Breast epithelium (tissue), 4 donors: ENCODE results near the gene ADGRV1. TPM values are rescaled to one million over a fixed set of nuclear protein-coding genes. Genes with fewer than 3 reads are reported as not detected.
A peak's percentile ranks its signal among the peaks of the same experiment; 100 is the strongest.

ENCODE experiments used
- DNase-seq, 2 donors: peaks; one replicate each; pipeline ENCODE4 v3.0.0-alpha.2; 2019; ENCODE audit warnings: low spot score in 2 of 2
- H3K27ac ChIP-seq, 2 donors: fragments of 200-600 bp; sonication (generic) in 1 of 2; one replicate each; pipeline ENCODE4 v1.5.1; 2016 to 2019; ENCODE audit warnings: mild to moderate bottlenecking in 1 of 2
- H3K27me3 ChIP-seq, 2 donors: fragments of 200-600 bp; sonication (generic) in 1 of 2; one replicate each; pipeline versions ENCODE4 v1.5.1 to v1.6.0; 2017 to 2019; ENCODE audit warnings: control low read depth in 1 of 2, mild to moderate bottlenecking in 1 of 2
- H3K36me3 ChIP-seq: fragments of 200-600 bp; one replicate; pipeline ENCODE4 v1.5.1; 2019
- H3K4me1 ChIP-seq, 2 donors: fragments of 200-600 bp; sonication (generic); one replicate each; pipeline ENCODE4 v1.5.1; 2016 to 2019; ENCODE audit warnings: control low read depth in 1 of 2
- H3K4me3 ChIP-seq, 3 donors: fragments of 200-600 bp; sonication (generic); 1 replicate in 2 of 3; 2 replicates in 1 of 3; pipeline ENCODE4 v1.5.1; 2016 to 2019; ENCODE audit warnings: mild to moderate bottlenecking in 3 of 3, moderate library complexity in 2 of 3
- H3K9me3 ChIP-seq, 2 donors: fragments of 200-600 bp; sonication (generic) in 1 of 2; one replicate each; pipeline ENCODE4 v1.5.1; 2016 to 2019; ENCODE audit warnings: control low read depth in 1 of 2
- POLR2A ChIP-seq: fragments of 450-650 bp; IDR thresholded peaks from one replicate; pipeline ENCODE4 v1.6.1; 2016; ENCODE audit warnings: antibody characterized with exemption, mild to moderate bottlenecking, moderate library complexity
- POLR2AphosphoS5 ChIP-seq, 3 donors: sonication (generic); formaldehyde crosslinking; IDR thresholded peaks; one replicate each; pipeline ENCODE4 v1.6.1; 2017; ENCODE audit warnings: antibody characterized with exemption in 3 of 3
- intact Hi-C: fragments of 100-400 bp; cut with DNase I; formaldehyde crosslinking; loops from one replicate; pipeline ENCODE4 v1.15.1; 2023; ENCODE audit warnings: low total_unique reads
- total RNA-seq, 3 donors: library from RNA; depleted of rRNA; stranded (reverse); fragments of >200 nt; gene quantifications; one replicate each; pipeline ENCODE4 v1.1.0, GENCODE V29; 2016
- TF ChIP-seq, protein P1 (sequence below), 3 donors: fragments of 450-650 bp; IDR thresholded peaks; one replicate each; pipeline ENCODE4 v1.5.1; 2016 to 2017; ENCODE audit warnings: antibody characterized with exemption in 3 of 3, mild to moderate bottlenecking in 3 of 3, moderate library complexity in 3 of 3

The ADGRV1 gene
- total RNA-seq, 3 donors from 2014 or later, result 0.32 to 85.2 (median 55.3) TPM

DNA sequence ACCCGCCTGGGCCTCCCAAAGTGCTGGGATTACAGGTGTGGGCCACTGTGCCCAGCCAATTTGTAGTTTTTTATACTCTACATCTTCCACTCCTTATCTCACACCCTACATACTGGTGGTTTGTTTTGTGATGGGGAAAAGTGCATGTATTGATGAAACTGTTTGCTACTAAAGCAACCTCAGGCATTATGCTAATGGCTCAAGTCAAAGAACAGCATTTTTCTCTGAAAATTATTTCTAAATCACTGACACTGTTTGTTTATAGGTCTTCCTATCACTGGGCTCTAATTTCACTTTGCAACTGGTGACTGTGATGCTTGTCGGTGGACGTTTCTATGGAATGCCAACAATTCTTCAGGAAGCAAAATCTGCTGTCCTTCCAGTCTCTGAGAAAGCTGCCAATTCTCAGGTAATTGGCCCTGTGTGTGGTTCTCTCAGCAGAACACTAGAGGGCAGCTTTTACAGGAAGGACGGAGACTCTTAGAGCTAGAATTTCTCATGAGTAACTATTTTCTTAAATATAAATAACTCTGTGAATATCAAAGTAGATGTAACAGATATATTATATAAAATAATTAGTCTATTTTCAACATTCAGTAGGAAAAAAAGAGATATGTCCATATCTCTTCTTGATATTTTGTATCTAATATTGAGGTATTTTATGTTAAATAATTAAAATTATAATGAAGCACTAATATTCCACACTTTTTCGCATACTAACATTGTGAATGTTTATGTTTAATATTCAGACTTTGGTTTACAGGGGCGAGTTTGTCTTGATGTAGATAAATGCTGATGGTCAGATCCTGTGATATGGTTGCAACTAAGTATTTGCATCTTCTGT lies 244.1 kb downstream of the ADGRV1 start:
- Histone ChIP-seq H3K9me3 (peaks cover 0 to 10% of the 10 kb centered on the region in 2 donors), H3K4me1 (no peaks in the 10 kb centered on the region), H3K4me3 (no peak overlapping the region), H3K27me3 (no peaks in the 10 kb centered on the region), H3K27ac (no peak overlapping the region), H3K36me3 (no peaks in the 10 kb centered on the region)
- TF ChIP-seq, protein P1, sequence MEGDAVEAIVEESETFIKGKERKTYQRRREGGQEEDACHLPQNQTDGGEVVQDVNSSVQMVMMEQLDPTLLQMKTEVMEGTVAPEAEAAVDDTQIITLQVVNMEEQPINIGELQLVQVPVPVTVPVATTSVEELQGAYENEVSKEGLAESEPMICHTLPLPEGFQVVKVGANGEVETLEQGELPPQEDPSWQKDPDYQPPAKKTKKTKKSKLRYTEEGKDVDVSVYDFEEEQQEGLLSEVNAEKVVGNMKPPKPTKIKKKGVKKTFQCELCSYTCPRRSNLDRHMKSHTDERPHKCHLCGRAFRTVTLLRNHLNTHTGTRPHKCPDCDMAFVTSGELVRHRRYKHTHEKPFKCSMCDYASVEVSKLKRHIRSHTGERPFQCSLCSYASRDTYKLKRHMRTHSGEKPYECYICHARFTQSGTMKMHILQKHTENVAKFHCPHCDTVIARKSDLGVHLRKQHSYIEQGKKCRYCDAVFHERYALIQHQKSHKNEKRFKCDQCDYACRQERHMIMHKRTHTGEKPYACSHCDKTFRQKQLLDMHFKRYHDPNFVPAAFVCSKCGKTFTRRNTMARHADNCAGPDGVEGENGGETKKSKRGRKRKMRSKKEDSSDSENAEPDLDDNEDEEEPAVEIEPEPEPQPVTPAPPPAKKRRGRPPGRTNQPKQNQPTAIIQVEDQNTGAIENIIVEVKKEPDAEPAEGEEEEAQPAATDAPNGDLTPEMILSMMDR (IDR thresholded peaks at IDR 0.05), result peak in 2 of 3 donors; percentile 23 to 32
- TF ChIP-seq POLR2AphosphoS5 (IDR thresholded peaks at IDR 0.05) (no peak), POLR2A (no peak)
- DNase-seq, result no peak
- intact Hi-C loops, result no loop called here

DNA sequence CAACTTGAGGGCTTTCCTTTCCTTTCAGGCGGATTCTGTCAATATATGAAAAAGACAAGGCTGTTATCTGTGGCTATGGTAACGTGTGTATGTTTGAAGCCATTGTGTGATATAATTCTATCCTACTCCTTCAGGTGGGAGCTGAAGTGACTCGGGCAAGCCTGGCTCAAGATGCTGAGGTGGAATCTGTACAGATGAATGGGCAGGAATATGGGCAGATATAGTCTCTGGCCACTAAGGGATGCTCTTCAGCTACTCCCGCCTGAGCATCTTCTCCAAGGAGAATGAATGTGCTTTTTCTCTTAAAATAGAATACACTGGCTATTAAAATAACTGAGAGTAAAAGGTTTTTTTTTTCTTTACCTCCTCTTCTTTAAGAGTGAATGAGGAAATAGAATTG lies 244.8 kb downstream of the ADGRV1 start:
- Histone ChIP-seq H3K36me3 (no peaks in the 10 kb centered on the region), H3K4me1 (no peaks in the 10 kb centered on the region), H3K27ac (no peak overlapping the region), H3K4me3 (no peak overlapping the region), H3K27me3 (no peaks in the 10 kb centered on the region), H3K9me3 (peaks cover 0 to 10% of the 10 kb centered on the region in 2 donors)
- intact Hi-C loops, result no loop called here
- TF ChIP-seq, protein P1 (IDR thresholded peaks at IDR 0.05), result no peak
- no peak for TF ChIP-seq POLR2AphosphoS5 (IDR thresholded peaks at IDR 0.05)
- no peak for TF ChIP-seq POLR2A
- DNase-seq, result no peak

GRCh38 chr5:90803876-90804275 lies 245.3 kb downstream of the ADGRV1 start:
- H3K27me3 ChIP-seq, result no peaks in the 10 kb centered on the region
- TF ChIP-seq POLR2AphosphoS5 (IDR thresholded peaks at IDR 0.05) (no peak), POLR2A (no peak)
- TF ChIP-seq, protein P1 (IDR thresholded peaks at IDR 0.05), result no peak
- no peak for DNase-seq
- no peak overlapping the region for H3K27ac ChIP-seq
- no peaks in the 10 kb centered on the region for H3K36me3 ChIP-seq
- H3K4me3 ChIP-seq, result no peak overlapping the region
- peaks cover 0 to 10% of the 10 kb centered on the region in 2 donors for H3K9me3 ChIP-seq
- intact Hi-C loops, result no loop called here
- no peaks in the 10 kb centered on the region for H3K4me1 ChIP-seq

DNA sequence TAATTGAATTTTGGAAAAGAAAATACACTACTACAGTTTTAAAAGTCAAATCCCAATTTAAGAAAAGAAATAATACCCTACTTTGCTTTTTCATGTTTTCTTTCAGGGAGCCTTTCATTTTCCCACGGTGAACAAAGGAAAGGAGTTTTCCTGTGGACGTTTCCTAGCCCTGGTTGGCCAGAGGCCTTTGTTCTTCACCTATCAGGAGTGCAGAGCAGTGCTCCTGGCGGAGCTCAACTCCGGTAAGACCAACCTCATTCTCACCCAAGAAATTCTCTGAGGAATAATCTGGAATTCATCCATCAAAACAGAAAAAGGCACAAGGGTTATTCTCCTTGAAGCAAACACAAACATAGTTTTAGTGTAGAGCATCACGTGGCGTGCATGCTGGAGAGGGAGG lies 248.9 kb downstream of the ADGRV1 start:
- intact Hi-C loops, result no loop called here
- DNase-seq, result no peak

More for the DNA sequence above, 248.9 kb downstream of the ADGRV1 start:
- no peaks in the 10 kb centered on the region for H3K9me3 ChIP-seq
- H3K4me3 ChIP-seq, result no peak overlapping the region
- H3K36me3 ChIP-seq, result no peaks in the 10 kb centered on the region
- H3K27ac ChIP-seq, result no peak overlapping the region
- TF ChIP-seq, protein P1 (IDR thresholded peaks at IDR 0.05), result no peak
- no peak for TF ChIP-seq POLR2A
- TF ChIP-seq POLR2AphosphoS5 (IDR thresholded peaks at IDR 0.05), result no peak
- H3K4me1 ChIP-seq, result no peaks in the 10 kb centered on the region
- no peaks in the 10 kb centered on the region for H3K27me3 ChIP-seq
